Measurements from ENCODE around the gene NTN5. TPM values are rescaled to one million over a fixed set of nuclear protein-coding genes. Genes with fewer than 3 reads are reported as not detected.

The NTN5 gene
- total RNA-seq, 1 experiment from 2014 or later = not detected

DNA sequence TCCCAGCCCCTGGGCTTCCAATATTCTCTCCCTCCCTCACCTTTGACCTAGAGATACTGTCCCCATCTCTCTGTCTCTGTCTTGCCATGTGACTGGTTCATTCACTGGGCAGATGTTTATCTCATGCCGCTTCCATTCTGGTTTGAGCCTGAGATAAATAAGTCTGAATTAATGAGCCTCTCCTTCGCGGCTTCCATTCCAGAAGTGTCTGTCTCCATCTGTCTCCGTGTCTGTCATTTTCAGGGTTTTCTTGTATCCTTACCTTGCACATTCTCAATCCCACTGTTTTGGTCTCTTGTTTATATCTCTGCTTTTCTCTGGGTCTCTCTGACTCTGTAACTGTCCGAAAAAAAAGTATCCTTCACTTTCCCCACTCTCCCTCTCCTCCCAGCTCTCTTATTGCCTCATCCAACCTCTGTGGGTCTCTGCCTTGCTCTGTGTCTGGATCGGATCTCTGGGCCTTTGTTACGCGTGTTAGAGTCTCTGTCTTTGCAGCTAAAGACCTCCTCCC is 49.2 kb downstream of the NTN5 start:
- Histone ChIP-seq H3K27ac (ENCODE audit: low read depth, low read length, poor library complexity, severe bottlenecking) (peak overlapping the region; percentile 75), H3K9me3 (ENCODE audit: low read depth, low read length, poor library complexity, severe bottlenecking) (no peaks in the 10 kb centered on the region), H3K27me3 (replicated peaks; ENCODE audit: insufficient read depth, low read depth, low read length, poor library complexity) (no peaks in the 10 kb centered on the region), H3K4me1 (ENCODE audit: insufficient read depth, low read length, poor library complexity, severe bottlenecking) (peaks cover 4% of the 10 kb centered on the region), H3K4me3 (ENCODE audit: low read depth, low read length, poor library complexity, severe bottlenecking) (peak overlapping the region; percentile 61), H3K36me3 (ENCODE audit: insufficient read depth, low read length, poor library complexity, severe bottlenecking) (no peaks in the 10 kb centered on the region)
- no TSS peak for BruUV-seq (replicated peaks)
- ChIA-PET POLR2A (ENCODE audit: low non-redundant PET) (interaction anchor here (0.5 to 1.0 kb wide), 2 partner anchors 11 to 277 kb away, joined by 3 read pairs; no protein-coding TSS in a partner anchor), CTCF (no interaction called here)
- no peak for DNase-seq (ENCODE audit: low spot score)
- no peak for TF ChIP-seq EZH2 (IDR thresholded peaks at IDR 0.05; ENCODE audit: borderline replicate concordance, low read depth, low read length, poor library complexity, severe bottlenecking)
- TF ChIP-seq, protein P1, sequence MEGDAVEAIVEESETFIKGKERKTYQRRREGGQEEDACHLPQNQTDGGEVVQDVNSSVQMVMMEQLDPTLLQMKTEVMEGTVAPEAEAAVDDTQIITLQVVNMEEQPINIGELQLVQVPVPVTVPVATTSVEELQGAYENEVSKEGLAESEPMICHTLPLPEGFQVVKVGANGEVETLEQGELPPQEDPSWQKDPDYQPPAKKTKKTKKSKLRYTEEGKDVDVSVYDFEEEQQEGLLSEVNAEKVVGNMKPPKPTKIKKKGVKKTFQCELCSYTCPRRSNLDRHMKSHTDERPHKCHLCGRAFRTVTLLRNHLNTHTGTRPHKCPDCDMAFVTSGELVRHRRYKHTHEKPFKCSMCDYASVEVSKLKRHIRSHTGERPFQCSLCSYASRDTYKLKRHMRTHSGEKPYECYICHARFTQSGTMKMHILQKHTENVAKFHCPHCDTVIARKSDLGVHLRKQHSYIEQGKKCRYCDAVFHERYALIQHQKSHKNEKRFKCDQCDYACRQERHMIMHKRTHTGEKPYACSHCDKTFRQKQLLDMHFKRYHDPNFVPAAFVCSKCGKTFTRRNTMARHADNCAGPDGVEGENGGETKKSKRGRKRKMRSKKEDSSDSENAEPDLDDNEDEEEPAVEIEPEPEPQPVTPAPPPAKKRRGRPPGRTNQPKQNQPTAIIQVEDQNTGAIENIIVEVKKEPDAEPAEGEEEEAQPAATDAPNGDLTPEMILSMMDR (conservative IDR thresholded peaks at IDR 0.05; ENCODE audit: low read depth, low read length) = no peak
- intact Hi-C loops (cut with micrococcal nuclease; ENCODE audit: unreplicated experiment) = no loop called here

DNA sequence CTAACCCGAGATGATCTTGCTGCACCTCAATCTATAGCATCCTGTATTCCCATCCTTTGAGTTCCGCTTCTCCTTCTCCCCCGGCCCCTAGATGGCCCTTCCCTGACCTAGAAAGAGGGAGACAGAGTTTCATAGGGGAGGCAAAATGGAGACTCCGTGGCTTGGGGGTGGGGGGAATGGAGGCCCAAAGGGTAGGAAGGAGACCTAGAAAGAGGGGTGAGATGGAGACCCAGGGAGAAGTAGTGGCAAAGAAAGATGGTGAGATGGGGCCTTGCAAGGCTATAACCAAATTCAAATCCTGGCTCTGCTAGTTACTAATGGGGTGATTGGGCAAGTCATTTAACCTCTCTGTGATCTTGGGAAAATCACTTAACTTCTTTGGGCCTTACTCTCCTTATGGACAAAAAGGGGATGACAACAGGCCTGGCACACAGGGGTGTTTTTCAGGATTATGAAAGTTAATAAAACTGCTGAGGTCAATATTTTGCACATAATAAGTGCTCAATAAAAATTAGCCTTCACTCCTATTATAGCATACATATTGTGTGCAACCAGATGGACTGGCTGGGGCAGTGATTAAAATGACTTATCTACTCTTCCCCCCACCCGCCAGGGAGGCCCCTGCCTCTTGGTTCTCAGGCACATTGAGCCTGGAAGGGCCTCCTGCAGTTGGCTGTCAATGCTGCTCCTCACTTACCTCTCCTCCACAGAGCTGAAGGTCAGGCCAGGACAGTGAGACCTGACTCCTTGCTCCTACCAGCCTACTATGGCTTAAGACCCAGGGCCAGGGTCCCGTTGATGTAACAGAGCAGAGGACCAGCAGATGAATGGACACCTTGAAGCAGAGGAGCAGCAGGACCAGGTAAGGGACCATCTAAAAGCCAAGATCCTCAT is 52.9 kb downstream of the NTN5 start:
- BruUV-seq (replicated peaks) = TSS peak; percentile 78
- no peak for DNase-seq (ENCODE audit: low spot score)
- ChIA-PET POLR2A (ENCODE audit: low non-redundant PET) (interaction anchor here (0.6 to 1.6 kb wide), 3 partner anchors 10 to 399 kb away, joined by 3 to 10 read pairs (median 5); no protein-coding TSS in a partner anchor), CTCF (interaction anchor here (1.0 kb wide), 1 partner anchor 12 kb away, joined by 3 read pairs; no protein-coding TSS in a partner anchor)
- Histone ChIP-seq H3K4me3 (ENCODE audit: low read depth, low read length, poor library complexity, severe bottlenecking) (peak overlapping the region; percentile 89), H3K9me3 (ENCODE audit: low read depth, low read length, poor library complexity, severe bottlenecking) (no peaks in the 10 kb centered on the region), H3K4me1 (ENCODE audit: insufficient read depth, low read length, poor library complexity, severe bottlenecking) (peaks cover 24% of the 10 kb centered on the region), H3K36me3 (ENCODE audit: insufficient read depth, low read length, poor library complexity, severe bottlenecking) (peaks cover 32% of the 10 kb centered on the region), H3K27ac (ENCODE audit: low read depth, low read length, poor library complexity, severe bottlenecking) (peak overlapping the region; percentile 93), H3K27me3 (replicated peaks; ENCODE audit: insufficient read depth, low read depth, low read length, poor library complexity) (no peaks in the 10 kb centered on the region)
- intact Hi-C loops (cut with micrococcal nuclease; ENCODE audit: unreplicated experiment) = no loop called here
- no peak for TF ChIP-seq EZH2 (IDR thresholded peaks at IDR 0.05; ENCODE audit: borderline replicate concordance, low read depth, low read length, poor library complexity, severe bottlenecking)
- TF ChIP-seq, protein P1 (conservative IDR thresholded peaks at IDR 0.05; ENCODE audit: low read depth, low read length) = no peak

DNA sequence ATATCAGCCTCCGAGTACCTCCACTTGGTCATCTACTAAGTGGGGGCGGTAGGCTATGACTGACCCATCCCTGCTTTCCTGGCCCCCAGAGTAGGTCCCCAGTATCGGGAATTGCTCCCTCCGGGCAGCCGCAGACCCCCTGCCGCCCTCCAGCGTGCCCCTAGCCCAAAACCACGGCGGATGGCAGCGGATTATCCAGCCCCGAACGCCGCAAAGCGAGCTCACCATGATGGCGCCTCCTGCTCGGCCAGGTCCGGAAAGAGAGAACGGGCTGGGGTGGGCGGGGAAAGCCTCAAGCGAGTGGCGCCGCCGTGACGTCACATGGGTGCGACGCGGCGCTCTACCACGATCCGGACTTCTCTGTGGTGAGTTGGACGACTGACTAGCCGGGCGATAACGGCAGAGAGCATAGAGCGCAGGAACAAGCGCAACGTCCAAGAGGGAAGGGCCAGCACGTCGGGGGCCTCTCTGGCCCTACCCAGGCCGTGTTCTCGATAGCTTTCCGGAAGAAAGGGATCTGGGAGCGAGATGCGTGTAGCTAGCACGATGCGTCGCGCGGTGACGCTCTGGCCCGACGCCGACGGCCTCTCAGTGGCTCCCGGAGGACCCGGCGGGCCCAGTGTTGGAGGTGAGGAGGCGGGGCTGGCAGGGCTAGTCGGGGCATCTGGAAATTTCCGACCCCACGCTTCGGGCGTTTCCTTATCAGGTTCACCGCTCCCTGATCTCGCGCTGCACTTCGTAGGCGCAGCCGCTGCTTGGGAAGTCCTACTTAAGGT is 53.7 kb downstream of the NTN5 start, which contains the start of the genes RPL18 and SPHK2:
Gene RPL18, minus strand, starts transcription at position 263 of the 776 bp plus-strand sequence. Its CDS starts 35 bp downstream, at position 228.
Gene SPHK2, plus strand, starts transcription at position 591 of the 776 bp plus-strand sequence. CDS start 1,009 bp downstream, outside the sequence.
- H3K27me3 ChIP-seq (replicated peaks; ENCODE audit: insufficient read depth, low read depth, low read length, poor library complexity) = no peaks in the 10 kb centered on the region
- intact Hi-C loops (cut with micrococcal nuclease; ENCODE audit: unreplicated experiment) = no loop called here
- H3K4me1 ChIP-seq (ENCODE audit: insufficient read depth, low read length, poor library complexity, severe bottlenecking) = peaks cover 24% of the 10 kb centered on the region
- peak within 1 kb of the TSS; percentile 89 for H3K4me3 ChIP-seq (ENCODE audit: low read depth, low read length, poor library complexity, severe bottlenecking)
- no peaks in the 10 kb centered on the region for H3K9me3 ChIP-seq (ENCODE audit: low read depth, low read length, poor library complexity, severe bottlenecking)
- CTCF ChIA-PET = interaction anchor here (0.8 to 1.0 kb wide), 2 partner anchors 9 to 11 kb away, joined by 3 to 4 read pairs; no protein-coding TSS in a partner anchor
- POLR2A ChIA-PET (ENCODE audit: low non-redundant PET) = interaction anchor here (0.5 to 1.6 kb wide), 6 partner anchors 8 to 398 kb away, joined by 3 to 10 read pairs (median 4); no protein-coding TSS in a partner anchor
- DNase-seq (ENCODE audit: low spot score) = peak; percentile 99
- peak within 1 kb of the TSS; percentile 93 for H3K27ac ChIP-seq (ENCODE audit: low read depth, low read length, poor library complexity, severe bottlenecking)
- peaks cover 37% of the 10 kb centered on the region for H3K36me3 ChIP-seq (ENCODE audit: insufficient read depth, low read length, poor library complexity, severe bottlenecking)
- TF ChIP-seq EZH2 (IDR thresholded peaks at IDR 0.05; ENCODE audit: borderline replicate concordance, low read depth, low read length, poor library complexity, severe bottlenecking) = no peak
- TF ChIP-seq, protein P1 (conservative IDR thresholded peaks at IDR 0.05; ENCODE audit: low read depth, low read length) = no peak
- no TSS peak for BruUV-seq (replicated peaks)
